TTC549 (cell line): ENCODE results near the gene RALGDS.
"Not testable (repeated sequence)": the region's sequence is repeated elsewhere in the genome, so short reads cannot be mapped to it uniquely, and the experiment has no call there.

ENCODE experiments used
- FAIRE-seq: peaks from 2 replicates; lab custom pipeline; 2012; peaks lifted over from hg19 to GRCh38; lab: Jason Lieb, UNC

Gene RALGDS

DNA sequence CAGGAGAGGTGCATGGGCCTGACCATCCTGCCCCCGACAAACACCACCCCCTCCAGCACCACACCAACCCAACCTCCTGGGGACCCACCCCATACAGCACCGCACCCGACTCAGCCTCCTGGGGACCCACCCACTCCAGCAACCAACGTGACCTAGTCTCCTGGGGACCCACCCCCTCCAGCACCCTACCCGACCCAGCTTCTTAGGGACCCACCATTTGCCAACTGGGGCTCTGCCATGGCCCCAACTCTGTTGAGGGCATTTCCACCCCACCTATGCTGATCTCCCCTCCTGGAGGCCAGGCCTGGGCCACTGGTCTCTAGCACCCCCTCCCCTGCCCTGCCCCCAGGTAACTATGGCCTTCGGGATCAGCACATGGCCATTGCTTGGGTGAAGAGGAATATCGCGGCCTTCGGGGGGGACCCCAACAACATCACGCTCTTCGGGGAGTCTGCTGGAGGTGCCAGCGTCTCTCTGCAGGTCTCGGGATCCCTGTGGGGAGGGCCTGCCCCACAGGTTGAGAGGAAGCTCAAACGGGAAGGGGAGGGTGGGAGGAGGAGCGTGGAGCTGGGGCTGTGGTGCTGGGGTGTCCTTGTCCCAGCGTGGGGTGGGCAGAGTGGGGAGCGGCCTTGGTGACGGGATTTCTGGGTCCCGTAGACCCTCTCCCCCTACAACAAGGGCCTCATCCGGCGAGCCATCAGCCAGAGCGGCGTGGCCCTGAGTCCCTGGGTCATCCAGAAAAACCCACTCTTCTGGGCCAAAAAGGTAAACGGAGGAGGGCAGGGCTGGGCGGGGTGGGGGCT, 54.7 kb downstream of the RALGDS start:
- no peak for FAIRE-seq

DNA sequence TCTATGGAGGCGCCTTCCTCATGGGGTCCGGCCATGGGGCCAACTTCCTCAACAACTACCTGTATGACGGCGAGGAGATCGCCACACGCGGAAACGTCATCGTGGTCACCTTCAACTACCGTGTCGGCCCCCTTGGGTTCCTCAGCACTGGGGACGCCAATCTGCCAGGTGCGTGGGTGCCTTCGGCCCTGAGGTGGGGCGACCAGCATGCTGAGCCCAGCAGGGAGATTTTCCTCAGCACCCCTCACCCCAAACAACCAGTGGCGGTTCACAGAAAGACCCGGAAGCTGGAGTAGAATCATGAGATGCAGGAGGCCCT, 56.0 kb downstream of the RALGDS start:
- FAIRE-seq, result no peak

DNA sequence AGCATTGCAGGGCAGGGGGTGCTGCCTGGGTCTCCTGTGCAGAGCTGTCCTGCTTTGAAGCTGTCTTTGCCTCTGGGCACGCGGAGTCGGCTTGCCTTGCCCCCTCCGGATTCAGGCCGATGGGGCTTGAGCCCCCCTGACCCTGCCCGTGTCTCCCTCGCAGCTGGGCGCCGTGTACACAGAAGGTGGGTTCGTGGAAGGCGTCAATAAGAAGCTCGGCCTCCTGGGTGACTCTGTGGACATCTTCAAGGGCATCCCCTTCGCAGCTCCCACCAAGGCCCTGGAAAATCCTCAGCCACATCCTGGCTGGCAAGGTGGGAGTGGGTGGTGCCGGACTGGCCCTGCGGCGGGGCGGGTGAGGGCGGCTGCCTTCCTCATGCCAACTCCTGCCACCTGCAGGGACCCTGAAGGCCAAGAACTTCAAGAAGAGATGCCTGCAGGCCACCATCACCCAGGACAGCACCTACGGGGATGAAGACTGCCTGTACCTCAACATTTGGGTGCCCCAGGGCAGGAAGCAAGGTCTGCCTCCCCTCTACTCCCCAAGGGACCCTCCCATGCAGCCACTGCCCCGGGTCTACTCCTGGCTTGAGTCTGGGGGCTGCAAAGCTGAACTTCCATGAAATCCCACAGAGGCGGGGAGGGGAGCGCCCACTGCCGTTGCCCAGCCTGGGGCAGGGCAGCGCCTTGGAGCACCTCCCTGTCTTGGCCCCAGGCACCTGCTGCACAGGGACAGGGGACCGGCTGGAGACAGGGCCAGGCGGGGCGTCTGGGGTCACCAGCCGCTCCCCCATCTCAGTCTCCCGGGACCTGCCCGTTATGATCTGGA, 56.6 kb downstream of the RALGDS start:
- FAIRE-seq, result no peak

DNA sequence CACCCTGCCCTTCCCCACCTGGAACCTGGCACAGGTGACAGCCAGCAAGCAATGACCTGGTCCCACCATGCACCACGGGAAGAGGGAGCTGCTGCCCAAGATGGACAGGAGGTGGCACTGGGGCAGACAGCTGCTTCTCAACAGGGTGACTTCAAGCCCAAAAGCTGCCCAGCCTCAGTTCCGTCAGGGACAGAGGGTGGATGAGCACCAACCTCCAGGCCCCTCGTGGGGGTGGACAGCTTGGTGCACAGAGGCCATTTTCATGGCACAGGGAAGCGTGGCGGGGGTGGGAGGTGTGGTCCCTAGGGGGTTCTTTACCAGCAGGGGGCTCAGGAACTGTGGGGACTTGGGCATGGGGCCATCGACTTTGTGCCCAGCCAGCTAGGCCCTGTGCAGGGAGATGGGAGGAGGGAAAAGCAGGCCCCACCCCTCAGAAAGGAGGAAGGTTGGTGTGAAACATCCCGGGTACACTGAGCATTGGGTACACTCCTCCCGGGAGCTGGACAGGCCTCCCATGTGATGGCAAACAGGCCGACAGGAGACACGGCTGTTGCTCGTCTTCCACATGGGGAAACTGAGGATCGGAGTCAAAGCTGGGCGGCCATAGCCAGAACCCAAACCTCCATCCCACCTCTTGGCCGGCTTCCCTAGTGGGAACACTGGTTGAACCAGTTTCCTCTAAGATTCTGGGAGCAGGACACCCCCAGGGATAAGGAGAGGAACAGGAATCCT, 57.4 kb downstream of the RALGDS start:
- no peak for FAIRE-seq

DNA sequence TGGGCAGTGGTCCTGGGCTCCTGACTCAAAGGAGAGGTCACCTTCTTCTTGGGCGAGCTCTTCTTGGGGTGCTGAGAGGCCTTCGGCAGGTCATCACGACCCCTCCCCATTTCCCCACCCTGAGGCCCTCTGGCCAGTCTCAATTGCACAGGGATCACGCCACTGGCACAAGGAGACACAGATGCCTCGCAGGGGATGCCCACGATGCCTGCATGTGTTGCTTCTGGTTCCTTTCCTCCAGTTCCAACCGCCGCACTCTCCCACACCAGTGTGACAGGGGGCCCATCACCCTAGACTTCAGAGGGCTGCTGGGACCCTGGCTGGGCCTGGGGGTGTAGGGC, 57.9 kb downstream of the RALGDS start:
- no peak for FAIRE-seq

DNA sequence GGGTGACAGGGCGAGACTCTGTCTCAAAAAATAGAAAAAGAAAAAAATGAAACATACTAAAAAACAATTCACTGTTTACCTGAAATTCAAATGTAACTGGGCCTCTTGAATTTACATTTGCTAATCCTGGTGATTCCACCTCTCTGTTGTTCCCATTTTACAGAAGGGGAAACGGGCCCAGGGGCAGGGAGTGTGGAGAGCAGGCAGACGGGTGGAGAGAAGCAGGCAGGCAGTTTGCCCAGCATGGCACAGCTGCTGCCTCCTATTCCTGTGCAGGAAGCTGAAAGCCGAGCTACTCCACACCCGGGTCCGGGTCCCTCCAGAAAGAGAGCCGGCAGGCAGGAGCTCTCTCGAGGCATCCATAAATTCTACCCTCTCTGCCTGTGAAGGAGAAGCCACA, 58.5 kb downstream of the RALGDS start:
- not testable (repeated sequence) for FAIRE-seq

DNA sequence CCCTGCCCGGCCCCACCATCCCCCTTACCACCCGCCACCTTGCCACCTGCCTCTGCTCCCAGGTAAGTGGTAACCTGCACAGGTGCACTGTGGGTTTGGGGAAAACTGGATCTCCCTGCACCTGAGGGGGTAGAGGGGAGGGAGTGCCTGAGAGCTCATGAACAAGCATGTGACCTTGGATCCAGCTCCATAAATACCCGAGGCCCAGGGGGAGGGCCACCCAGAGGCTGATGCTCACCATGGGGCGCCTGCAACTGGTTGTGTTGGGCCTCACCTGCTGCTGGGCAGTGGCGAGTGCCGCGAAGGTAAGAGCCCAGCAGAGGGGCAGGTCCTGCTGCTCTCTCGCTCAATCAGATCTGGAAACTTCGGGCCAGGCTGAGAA, 59.3 kb downstream of the RALGDS start, which contains the start of gene CEL:
CEL (plus strand) TSS at position 218 of the 382 bp plus-strand sequence; CDS start at position 240, 22 bp downstream.
- not testable (repeated sequence) for FAIRE-seq

DNA sequence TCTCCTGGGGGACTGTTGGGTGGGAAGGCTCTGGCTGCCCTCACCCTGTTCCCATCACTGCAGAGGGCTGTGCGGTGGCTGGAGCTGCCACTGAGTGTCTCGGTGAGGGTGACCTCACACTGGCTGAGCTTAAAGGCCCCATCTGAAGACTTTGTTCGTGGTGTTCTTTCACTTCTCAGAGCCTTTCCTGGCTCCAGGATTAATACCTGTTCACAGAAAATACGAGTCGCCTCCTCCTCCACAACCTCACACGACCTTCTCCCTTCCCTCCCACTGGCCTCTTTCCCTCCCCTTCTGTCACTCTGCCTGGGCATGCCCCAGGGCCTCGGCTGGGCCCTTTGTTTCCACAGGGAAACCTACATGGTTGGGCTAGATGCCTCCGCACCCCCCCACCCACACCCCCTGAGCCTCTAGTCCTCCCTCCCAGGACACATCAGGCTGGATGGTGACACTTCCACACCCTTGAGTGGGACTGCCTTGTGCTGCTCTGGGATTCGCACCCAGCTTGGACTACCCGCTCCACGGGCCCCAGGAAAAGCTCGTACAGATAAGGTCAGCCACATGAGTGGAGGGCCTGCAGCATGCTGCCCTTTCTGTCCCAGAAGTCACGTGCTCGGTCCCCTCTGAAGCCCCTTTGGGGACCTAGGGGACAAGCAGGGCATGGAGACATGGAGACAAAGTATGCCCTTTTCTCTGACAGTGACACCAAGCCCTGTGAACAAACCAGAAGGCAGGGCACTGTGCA, 59.8 kb downstream of the RALGDS start:
- FAIRE-seq, result not testable (repeated sequence)

DNA sequence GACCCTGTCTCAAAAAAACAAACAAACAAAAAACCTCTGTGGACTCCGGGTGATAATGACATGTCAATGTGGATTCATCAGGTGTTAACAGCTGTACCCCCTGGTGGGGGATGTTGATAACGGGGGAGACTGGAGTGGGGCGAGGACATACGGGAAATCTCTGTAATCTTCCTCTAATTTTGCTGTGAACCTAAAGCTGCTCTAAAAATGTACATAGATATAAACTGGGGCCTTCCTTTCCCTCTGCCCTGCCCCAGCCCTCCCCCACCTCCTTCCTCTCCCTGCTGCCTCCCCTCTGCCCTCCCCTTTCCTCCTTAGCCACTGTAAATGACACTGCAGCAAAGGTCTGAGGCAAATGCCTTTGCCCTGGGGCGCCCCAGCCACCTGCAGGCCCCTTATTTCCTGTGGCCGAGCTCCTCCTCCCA, 60.6 kb downstream of the RALGDS start:
- no peak for FAIRE-seq

DNA sequence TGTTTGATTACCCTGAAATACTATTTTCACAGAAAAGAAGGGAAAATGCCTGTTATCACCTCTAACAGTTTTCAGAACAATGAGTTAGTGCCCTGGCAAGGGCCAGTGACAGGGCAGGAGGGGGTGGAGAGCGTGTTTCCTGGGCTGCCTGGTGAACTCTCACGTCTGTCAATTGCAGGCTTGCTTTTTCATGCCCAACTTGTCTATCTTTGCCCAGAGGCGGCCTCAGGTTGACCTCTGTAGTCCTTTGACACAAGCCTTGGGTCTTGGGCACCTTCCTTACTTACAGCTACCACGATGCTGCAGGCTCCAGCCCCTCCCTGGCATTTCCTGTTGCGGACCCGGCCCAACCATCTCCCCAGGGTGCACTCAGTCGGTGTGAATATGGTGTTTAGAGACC, 61.4 kb downstream of the RALGDS start:
- no peak for FAIRE-seq

DNA sequence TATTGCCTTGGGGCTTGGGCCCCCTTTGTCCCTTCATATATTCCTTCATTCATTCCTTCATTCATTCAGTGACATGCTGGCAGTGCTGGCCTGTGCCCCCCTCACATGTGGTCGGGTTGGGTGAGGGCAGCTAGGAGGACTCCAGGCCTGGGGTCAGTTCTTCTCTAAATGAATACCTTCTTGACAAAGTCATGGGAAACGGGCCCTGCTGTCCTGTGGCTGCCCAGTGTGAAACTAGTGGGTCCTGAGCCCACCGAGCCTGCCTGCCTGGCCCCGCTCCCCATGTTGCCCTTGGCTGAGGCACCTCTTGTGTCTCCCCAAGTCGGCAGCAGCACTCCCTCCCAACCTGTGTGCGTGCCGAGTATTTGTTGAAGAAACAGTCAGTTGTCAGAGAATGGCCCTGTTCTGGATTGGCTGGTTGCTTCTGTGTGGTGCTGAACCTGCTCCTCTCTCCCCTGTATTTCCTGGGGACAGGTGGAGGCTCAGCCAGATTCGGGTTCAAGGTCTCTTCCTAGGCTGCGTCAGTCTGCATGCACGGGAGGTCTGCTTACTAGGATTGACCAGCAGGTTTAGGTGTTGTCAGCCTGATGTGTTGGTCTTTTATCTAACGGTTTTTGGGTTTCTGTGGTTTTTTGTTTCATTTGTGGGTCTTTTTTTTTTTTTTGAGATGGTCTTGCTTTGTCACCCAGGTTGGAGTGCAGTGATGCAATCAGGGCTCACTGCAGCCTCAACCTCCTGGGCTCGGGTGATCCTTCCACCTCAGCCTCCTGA, 62.3 kb downstream of the RALGDS start:
- FAIRE-seq, result no peak

DNA sequence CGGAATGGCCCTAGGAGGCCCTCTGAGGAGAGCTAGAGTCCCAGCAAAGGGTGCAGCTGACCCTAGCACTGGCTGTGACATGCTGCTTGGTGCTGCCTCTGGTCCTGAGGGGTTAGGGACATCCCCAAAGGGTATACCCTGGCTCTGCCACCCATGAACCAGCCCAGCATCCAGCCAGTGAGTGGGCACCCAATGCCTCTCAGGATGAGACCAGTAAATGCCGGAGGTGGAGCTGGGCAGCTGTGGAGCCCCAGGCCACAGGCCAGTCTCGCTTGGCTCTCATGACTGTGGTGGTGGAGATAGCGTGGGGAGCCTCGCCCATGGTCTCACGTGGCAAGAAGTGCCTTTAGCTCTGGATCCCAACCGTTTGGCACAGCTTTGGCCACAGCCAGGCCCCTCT, 63.0 kb downstream of the RALGDS start:
- FAIRE-seq, result no peak

DNA sequence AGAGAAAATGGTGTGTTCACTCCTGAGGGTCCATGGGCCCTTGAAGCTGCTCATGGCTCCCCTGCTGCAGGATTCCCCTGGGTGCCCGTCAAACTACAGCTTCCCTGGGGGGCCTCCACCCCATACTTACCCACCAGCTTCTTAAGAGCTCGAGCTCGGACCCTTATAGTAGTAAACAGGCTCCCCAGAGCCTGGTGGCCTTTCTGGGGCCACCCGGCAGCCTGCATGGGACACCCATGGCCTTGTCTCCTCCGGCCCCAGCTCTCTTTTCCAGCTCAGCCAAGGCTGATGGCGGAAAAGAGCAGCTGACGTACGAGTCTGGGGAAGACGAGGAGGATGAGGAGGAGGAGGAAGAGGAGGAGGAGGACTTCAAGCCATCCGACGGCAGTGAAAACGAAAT, 63.5 kb downstream of the RALGDS start:
- FAIRE-seq, result no peak

DNA sequence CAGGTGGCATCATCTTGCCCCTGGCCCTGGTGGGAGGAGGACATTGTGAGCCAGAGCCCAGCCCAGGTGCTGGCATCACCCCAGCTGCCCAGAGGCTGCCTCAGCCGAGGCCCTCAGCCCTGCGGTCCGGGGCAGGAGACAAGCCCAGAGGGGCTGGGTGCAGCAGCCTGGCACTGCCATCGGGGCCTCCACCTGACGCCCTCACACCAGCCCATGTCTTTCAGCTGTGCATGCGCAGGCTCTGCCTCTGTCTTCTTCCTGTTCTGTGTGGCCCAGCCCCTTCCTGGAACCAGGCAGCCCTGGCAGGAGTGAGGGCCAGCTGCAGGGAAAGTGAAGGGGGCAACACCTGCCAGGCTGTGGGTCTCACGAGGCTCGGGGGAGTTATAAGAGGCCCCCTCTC, 64.0 kb downstream of the RALGDS start:
- no peak for FAIRE-seq

DNA sequence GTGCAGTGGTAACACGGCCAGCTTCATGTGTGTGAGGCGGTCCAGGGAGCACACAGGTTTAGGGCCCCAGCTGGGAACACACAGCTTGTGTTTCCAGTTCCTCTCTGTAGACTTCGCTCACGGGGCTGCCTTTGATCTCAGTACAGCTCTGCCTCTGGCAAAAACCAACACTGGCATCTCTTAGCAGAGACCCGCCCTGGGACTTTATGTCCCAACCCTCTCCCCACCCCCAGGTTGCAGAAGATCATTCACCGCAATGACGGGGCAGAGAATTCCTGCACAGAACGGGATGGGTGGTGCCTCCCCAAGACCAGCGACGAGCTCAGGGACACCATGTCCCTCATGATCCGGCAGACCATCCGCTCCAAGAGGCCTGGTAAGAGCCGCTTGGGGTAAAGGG, 64.5 kb downstream of the RALGDS start:
- no peak for FAIRE-seq

DNA sequence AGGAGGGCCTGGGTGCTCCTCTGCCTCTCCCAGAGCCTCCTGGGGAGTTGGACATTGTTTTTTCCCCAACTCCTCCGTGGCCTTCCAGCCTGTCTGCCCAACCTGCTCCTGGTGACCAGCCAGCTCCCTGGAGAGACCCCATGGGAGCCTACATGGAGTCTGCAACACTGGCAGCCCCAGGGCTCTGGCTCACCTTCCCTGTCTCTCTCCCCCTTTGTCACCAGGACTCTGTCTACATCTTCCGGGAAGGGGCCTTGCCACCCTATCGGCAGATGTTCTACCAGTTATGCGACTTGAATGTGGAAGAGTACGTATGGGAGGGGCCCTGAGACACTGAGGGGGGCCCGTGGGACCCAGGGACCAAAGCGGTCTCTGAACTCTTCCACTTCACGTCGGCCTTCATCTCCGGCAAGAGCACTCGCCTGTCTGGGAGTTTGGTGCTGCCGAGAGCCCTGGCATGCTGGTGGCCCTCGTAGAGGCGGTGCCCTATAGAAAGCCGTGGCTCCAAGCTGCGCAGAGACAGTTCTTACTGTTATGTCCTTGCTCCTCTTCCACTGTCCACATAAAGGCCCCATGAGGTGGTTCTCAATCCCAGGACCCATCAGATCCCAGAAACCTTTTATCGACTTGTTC, 65.1 kb downstream of the RALGDS start:
- no peak for FAIRE-seq

DNA sequence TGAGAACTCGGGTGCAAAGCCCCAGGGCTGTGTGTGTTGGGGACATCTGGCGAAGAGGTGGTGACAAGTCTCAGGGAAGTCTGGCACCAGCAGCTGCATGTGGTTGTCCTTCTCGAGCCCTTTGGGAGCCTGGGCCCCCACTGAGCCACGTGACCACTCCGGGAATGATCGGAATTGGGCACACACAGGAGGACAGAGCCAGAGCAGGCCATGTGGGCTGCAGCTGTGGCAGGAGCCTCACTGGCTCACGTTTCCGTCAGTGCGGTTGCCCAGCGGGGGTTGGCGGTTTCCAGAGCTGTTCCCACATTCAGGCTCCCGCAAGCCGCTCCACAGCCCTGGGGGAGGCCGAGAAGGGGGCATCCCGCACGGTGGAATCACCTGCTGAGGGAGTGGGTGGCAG, 66.1 kb downstream of the RALGDS start:
- FAIRE-seq, result no peak

DNA sequence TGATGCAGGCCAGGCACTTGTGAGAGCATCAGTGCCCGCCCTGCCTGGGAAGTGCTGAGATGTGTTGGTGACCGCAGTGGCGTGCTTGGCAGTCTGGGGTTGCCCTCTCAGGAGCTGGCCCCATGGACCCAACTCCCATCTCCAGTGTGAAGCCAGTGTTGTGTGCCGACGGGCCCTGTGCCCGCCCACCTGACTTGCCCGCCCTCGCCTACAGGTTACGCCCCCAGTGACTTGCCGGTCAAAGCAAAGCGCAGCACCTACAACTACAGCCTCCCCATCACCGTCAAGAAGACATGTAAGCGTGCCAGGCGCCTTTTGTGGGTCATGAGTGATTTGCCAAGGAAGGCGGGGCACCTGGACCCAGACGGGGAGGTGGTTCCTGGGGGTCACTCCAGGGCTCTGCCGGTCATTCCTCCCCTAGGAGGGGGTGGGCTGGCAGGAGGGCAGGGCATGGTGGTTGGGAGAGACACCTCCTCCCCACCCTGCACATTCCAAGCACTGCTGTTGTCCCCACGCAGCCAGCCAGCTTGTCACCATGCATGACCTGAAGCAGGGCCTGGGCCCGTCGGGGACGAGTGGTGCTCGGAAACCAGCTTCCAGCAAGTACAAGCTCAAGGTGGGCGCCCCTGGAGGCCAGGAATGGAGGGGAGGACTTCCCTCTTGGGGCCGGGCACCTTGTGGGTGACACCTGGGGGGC, 66.7 kb downstream of the RALGDS start:
- FAIRE-seq, result no peak

DNA sequence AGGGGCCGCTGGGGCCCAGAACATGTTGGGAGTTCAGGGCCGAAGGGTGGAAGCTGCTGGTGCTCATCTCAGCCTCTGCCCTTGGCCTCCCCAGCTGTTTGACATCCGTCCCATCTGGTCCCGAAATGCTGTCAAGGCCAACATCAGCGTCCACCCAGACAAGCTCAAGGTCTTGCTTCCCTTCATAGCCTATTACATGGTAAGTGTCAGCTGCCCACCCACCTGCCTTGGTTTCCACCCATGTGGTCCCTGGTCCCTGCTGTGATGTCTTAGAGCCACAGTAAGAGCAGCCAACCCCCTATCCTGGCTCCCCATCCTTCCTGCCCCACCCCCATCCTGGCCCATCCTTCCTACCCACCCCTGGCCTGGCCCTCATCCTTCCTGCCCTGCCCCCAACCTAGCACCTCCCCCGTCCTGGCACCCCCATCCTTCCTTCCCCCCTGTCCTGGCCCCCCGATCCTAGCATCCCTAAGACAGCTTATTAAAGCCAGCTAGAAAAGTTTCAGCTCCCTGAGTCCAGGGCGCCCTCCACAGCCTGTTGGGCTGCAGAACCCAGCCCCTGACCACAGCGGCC, 69.0 kb downstream of the RALGDS start:
- FAIRE-seq, result no peak

DNA sequence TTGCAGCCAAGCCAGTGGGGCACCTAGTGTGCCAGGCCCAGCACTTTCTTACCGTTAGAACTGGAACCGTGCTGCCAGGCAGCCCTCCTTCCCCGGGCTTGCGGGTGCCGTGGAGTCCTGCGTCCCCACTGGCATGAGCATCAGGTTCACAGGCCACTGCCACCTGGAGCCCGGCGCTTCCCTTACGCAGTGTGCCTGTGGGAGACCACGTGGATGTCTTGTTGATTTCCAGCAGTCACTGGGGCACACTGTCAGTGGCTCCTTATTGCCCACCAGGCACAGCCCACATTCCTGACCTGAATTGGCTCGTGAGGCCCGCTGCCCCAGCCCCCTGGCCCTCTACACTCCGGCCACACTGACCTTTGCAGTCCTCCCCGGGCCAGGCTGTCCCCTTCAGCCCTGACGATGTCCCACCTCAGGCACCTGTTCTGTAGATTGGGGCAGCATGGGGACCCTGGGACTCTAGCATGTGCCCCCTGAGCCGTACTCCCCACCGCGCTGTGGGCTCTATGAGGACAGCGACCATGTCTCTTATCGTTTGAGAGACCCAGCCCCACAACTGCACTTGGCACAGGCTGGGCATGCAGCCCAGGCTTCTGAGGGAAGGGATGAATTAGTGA, 69.6 kb downstream of the RALGDS start:
- FAIRE-seq, result no peak
